Sigmoid colon (tissue), 4 donors: ENCODE data around the gene HERC3.

Source experiments
- POLR2AphosphoS5 ChIP-seq, 4 donors: sonication (generic); formaldehyde crosslinking; IDR thresholded peaks; one replicate each; pipeline ENCODE4 v1.6.1; 2017; ENCODE audit warnings: antibody characterized with exemption in 4 of 4
- TF ChIP-seq, protein P1 (sequence below), 4 experiments: fragments of 450-650 bp in 3 of 4; fragments of 200-600 bp in 1 of 4; IDR thresholded peaks; one replicate each; pipeline ENCODE4 v1.5.1; 2016 to 2019; ENCODE audit warnings: antibody characterized with exemption in 4 of 4, mild to moderate bottlenecking in 3 of 4, moderate library complexity in 2 of 4

DNA sequence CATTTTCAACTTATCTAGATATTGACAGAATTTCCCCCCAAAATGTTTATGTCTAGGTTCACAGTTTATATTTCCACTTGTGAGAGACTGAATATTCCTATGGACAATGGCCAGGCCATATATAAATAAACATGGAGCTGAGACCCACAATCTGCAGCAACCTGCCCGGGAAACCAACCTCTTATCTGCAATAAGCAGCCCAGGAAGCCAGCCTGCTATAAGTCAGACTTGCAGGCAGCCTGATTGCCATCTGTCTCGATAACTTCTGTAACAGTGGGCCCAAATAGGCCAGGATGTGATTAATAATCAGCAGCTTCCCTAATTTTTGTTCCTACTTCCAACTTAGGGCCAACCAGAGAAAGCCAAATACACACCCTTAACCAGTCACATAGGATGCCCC lies 110.5 kb downstream of the HERC3 start:
- TF ChIP-seq, protein P1, sequence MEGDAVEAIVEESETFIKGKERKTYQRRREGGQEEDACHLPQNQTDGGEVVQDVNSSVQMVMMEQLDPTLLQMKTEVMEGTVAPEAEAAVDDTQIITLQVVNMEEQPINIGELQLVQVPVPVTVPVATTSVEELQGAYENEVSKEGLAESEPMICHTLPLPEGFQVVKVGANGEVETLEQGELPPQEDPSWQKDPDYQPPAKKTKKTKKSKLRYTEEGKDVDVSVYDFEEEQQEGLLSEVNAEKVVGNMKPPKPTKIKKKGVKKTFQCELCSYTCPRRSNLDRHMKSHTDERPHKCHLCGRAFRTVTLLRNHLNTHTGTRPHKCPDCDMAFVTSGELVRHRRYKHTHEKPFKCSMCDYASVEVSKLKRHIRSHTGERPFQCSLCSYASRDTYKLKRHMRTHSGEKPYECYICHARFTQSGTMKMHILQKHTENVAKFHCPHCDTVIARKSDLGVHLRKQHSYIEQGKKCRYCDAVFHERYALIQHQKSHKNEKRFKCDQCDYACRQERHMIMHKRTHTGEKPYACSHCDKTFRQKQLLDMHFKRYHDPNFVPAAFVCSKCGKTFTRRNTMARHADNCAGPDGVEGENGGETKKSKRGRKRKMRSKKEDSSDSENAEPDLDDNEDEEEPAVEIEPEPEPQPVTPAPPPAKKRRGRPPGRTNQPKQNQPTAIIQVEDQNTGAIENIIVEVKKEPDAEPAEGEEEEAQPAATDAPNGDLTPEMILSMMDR (IDR thresholded peaks at IDR 0.05), result no peak
- no peak for TF ChIP-seq POLR2AphosphoS5 (IDR thresholded peaks at IDR 0.05)
